Stimulated activated CD8-positive, alpha-beta memory T cell treated with anti-CD3 and anti-CD28 coated beads, Interleukin-2, amount 100 ng/mL, for 1 hour (primary cell): ENCODE measurements around the gene SNX3.

Source experiments
- DNase-seq, 2 donors: peaks; one replicate each; pipeline ENCODE4 v3.0.0-alpha.2; 2020; ENCODE audit warnings: low read depth in 2 of 2

The SNX3 gene

DNA sequence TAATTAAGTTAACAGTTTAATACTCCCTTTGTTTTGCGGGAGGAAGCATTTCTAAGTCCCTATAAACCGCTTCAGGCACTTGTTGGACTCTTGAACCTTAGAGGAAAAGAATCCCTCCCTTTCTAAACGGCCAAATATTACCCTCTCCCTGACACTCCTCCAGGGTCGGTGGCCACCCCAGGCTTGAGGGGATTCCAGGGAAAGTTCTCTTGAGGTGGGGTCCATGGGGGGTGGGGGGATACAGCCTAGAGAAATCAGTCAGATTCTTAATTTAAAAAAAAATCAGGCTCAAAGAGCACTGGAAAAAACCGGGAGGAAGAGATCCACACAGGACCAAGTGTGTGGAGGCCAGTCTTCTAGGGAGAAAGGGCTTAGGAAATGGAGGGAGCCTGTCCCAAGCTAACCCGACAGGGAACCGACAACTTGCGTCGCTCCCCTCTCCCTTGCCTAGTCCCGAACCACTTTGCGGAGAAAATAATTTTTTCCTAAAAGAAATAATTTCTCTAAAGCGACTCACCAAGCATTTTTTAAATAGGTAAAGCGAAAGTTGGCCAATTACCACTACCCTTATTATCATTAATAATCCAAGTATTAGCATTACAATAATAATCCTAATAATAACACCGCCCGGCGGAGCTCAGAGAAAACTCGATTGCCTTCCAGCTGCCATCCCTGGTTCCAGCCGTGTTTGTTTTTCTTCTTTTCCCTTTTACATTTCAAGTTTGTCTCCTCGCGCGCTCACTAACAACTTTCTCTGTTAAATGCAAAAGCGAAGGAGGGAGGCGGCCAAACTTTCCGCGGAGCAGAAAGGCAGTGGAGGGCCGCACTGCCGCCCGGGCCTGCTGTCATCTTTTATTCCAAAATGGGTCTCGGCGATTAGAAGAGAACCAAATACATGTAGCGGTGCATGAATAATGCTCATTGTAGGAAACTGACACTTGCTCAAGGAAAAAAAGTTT is 90.2 kb downstream of the SNX3 start:
- no peak for DNase-seq

DNA sequence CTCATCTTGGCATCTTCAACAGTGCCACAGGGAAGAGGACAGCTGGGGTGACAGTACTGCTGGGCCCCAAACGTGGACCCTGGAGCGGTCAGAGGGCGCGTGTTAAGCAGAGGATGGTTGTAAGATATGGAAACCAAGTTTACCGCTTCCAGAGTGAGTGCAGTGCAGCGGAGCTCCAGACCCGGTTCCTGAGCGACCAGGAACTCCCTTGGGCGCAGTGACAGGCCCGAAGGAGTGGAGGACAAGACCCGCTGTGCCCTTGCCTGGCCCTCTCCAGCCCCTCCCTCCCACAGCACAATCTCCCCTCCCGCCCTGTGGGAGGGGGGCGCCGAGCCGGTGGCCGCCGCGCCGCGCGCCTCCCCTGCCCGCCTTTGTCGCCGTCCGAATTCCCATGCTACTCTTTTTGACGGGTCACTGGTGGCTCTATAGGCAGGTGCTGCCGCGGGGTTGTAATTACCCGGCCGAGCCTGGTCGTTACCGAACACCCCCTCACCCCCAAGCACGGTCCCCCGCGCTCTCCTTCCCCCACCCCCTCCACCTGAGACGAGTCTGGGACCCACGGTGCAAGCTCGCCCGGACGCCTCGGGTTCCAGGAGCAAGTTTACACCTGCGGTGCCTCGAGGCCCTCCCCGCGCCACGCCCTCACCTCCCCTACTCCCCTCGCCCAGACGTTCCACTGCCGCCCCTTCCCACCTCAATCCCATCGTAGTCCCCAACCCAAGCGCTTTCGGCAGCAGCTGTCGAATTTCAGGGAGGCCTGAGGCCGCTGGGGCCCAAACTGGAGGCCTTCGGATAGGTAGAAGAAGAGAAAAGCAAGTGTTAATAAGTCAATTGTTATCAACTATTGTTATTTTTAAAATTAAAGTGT is 91.1 kb downstream of the SNX3 start:
- DNase-seq, result no peak

DNA sequence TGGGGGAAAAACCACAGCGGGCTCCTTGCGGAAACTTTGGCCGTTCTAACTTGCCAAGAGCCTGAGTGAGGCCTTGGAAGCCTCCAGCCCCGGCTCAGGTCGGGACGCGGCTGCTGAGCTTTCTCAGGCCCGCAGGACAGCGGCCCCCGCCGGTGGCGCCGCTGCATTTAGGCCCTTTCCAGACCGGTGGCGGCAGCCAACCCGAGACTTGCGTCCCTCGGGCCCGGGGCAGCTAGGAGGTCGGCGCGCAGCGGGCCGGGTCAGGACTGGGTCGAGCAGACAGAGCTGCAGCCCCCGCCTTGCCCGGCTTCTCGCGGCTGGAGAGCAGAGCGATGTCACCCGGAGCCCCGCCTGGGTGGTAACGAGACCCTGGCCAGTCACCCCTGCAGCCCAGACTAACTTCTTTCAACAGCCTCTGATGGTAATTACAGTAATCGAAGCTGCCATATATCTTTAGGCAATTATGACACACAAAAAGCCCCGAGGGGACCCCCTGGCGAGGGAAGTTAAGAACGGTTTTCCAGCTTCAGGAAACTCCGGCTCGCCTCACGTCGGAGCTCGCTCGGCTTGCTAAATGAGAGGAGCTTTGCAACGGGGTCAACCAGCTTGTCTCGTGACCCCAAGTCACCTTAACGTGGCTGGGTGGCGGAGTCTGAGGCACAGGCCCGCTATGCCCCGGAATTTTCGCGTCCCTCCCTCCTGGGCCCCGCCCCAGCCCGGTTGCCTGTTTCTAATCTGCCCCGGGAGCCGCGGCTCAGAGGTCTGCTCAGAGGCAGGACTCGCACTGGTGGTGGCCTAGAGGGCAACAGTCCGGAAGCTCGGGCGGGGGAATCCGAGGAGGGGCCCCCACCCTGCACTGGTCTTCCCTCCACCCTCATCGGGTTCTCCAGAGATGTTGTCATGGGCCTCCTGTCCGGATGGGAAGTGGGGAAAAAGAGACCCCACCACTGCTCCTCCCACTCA is 92.1 kb downstream of the SNX3 start:
- no peak for DNase-seq

GRCh38 chr6:108168090-108168463 is 92.8 kb downstream of the SNX3 start:
- DNase-seq, result no peak

DNA sequence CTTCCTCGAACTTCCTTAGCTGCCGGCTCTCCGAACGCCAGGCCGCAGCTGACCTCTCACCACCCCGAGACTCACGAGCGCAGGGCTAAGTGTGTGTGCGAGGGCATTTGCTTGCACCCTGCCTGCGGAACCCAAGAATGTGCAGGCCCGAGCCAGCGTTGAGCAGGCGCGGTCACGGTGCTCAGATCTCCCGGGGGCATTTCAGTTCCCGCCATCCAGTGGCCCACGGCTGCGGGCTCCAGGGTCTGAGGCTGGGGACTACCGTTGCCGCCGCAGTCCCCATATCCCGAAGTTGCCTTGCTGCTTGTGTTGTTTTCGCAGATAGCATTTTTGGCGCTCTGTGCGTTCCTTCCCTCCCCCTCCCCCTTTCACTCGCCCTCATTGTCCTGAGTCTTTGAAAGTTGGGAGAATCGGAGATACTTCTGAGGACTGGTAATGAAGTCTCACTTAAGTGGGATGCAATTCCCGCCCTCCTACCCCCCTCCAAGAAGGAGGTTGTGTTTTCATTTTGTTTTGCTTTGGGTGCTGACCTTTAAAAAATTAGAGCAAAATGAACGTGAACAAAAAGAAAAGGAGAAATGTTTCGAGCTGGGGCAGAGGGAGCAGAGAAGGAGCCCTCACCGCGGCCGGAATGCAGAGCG is 93.3 kb downstream of the SNX3 start:
- DNase-seq, result no peak

DNA sequence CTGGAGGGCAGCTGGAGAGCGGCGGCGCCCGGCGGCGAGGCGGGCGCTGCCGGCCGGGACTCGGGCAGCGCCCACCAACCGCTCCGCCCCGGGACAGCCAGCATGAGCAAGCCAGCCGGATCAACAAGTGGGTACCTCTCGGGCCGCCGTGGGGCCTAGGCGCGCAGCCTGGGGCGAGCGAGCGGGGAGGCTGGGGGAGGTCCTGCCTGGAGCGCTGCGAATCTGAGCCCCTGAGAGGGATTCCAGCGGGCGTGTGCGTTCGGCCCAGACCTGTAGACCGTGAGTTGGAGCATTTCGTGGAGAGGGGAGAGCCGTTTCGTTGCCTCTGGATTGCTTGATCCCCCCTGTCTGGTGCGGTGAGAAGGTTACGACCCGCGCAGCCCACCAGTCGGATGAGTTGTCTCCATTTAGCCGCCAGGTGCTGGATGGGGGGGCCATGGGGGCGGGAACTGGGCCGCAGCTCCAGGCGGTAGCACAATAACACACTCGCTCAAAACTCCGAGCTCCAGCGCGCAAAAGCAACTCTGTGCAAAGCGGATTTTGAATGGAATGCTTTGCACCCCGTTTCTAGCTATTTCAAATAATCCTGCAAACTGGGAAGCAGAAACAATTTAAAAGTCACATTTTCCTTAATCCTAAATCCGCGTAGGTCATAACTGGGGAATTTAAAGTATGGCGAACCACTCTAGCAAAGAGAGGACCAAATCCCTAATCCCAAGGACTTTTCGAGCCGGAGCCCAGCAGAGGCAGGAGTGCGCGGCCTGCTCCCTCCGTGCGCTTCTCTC is 94.0 kb downstream of the SNX3 start:
- no peak for DNase-seq

DNA sequence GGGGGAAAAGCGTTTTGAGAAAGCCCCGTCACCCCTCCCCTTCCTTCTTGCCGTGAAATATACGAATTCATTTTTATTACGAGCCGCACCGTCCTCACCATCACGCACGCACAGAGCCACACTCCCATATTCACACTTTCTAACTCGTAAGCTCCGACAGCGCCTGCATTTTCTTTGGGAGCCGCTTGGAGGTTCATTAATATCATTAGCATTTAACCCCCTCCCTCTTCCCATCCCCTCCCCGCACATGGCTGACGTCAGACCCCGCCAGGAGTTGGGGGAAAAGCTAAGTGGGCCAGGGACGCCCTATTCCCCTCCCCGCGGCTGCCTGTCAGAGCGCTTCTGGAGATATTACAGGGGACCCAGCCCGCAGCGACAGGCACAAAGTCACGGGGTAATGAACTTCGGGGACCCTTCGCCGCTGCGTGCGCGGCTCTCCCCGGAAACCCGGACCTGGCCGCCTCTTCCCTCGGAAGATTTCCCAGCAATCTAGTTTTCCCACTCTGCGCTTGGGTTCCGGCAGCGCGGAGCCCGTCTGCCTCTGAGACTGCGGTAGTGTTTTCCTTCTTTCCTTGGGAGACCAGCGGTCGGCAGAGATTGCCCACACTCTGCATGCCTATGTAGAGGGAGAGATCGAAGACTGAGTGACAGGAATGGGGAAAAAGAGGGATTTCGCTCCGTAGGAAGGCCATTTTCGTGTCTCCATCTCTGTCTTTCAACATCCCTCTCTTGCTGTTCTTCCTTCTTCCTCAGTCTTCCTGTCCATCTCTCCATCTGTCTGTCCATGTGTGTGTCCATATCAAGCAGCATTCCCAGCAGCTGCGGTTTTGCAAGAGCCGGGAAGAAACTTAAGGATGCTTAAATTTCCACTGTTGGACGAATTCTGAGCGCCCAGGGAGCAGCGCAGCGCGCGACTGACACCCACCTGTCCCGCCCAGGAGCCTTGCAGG is 94.9 kb downstream of the SNX3 start, which contains the start of gene NR2E1:
Gene NR2E1 (plus strand): TSS at position 309 of the 950 bp plus-strand sequence. CDS start 744 bp downstream, outside the sequence.
- DNase-seq, result no peak

- DNase-seq, result no peak
These were observed 95.8 kb downstream of the SNX3 start for GRCh38 chr6:108164815-108165706.

DNA sequence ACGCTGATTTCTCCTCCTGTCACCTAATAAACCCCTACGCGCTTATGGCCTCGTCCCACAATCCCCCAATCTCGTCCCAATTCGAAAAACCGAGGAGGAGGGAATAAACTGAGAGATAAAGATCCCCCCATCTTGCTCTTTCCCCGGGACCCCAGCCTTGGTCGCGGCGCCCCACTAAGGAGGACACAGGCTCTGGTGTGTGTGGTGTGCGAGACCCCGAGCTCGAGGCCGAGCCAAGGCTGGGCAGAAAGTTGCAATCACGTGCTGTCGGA is 96.4 kb downstream of the SNX3 start:
- no peak for DNase-seq

DNA sequence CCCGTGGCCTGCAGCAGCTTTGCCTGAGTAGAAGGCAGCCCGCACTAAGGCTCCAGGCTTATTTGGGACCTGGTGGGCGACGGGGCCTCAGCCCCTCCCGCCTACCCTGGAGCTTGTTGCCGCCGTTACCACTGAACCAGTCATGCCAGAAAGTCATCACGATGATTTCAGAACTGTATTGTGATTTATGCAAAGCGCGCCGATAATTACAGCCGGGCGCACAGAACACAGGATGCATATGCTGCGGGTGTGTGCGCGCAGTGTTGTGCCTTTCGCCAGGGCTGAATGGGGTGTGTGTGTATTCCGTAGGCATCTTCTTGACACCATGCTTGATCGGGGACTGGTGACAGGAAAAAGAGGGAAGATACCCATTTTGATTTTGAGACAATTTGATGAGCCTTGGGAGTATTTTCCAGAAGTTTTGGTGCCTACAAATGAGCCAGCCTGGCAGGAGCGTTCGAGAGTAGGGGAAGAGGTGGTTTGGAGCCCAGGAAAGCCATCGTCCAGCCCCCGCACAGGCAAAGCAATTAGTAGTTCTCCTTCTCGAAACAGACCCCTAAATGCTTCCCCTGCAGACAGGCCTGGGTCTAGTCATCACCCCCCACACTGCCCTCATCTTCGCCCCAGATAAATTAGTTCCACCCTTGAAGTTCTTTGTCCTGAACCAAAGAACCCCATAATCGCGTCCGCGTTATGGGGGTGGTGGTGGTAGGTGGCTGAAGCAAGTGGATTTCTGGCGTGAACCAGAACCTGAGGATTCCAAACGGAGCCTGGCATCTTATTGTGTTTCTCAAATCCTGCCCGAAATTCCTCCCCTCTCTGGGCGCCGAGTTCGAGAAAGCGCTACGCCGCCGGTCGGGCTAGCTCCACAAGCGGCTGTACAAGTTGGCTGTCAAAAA is 96.9 kb downstream of the SNX3 start:
- no peak for DNase-seq

- no peak for DNase-seq
These were observed 97.6 kb downstream of the SNX3 start for GRCh38 chr6:108163267-108163643.

GRCh38 chr6:108161724-108162282 is 99.0 kb downstream of the SNX3 start:
- DNase-seq, result no peak
